Embryonic facial prominence (tissue), 1 donor: ENCODE data around the gene GPR17.

Experiments
- DNase-seq: peaks from one replicate; pipeline ENCODE4 v3.0.0-alpha.2; 2016; ENCODE audit errors: extremely low spot score

The GPR17 gene

DNA sequence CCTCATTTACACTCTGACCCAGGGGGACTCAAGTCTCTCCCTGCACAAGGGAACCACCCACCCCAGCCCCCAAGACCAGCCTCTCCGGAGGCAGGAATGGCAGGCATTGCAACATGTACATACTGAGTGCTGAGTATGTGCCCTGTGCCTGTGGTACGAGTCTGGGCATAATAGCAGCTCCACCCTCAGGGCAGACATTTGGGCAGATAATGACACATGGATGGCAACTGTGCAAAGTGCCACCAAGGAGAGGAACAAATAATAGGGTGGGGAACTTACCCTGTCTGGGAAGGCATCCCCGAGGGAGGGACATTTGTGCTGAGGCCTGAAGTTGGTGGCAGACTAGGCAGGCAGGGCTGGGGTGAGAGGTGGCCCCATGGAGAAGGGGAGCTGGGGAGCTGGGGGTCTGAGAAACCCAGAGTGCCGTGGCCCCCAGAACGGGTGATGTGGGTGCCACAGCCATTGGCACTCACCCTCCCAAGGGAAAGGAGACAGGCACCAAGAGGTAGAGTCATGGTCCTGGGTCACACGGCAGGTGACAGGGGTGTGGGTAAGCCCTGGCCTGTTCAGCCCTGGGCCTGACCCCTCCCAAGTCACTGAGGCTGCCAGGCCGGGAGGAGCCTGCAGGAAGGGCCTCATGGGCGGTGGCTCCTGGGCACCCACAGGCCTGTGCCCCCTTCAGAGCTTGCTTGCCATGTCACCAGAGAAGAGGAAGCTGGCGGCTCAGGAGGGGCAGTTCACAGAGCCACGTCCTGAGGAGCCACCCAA is 15.7 kb upstream of the GPR17 start:
- DNase-seq = no peak

DNA sequence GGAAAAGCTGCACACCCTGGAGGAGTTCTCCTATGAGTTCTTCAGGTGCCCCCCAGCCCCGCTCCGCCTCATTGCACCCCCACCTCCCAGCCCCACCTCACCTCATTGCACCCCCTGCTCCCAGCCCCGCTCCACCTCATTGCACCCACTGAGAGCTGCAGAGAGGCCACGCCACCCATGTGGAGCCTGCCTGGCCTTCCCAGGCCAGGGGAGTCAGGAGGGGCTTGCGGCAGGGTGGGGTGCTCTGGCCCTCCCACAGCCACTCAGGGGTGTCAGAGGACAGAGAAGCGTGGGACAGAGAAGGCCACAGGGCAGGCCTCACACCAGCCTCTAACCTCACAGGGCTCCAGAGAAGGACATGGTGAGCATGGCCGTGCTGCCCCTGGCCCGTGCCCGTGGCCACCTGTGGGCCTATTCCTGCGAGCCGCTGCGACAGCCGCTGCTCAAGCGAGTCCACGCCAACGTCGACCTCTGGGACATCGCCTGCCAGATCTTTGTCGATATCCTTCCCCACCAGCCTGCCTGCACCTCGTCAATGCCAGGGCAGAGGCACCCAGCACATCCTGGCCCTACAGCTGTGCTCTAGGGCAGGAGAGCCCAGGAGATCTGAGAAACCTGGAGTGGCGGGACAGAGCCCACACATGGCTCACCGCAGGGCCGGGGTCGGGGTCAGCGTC is 15.0 kb upstream of the GPR17 start:
- DNase-seq = no peak

DNA sequence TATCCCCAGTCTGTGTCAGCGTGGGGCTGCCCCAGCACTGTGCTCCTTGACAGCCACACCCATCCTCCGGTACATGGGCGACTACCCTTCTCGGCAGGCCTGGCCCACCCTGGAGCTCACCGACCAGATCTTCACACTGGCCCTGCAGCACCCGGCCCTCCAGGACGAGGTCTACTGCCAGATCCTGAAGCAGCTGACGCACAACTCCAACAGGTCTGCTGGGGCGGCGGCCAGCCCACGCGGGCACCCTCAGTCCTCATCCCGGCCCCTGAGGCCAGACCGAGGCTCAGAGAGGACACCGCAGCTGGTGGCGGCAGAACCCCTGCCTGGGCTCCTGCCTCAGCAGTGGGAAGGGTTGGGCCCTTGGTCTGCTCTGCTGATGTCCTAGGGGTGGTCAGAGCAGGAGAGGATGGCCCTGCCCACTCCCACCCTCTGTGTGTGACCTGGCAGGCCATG is 14.4 kb upstream of the GPR17 start:
- DNase-seq = no peak

DNA sequence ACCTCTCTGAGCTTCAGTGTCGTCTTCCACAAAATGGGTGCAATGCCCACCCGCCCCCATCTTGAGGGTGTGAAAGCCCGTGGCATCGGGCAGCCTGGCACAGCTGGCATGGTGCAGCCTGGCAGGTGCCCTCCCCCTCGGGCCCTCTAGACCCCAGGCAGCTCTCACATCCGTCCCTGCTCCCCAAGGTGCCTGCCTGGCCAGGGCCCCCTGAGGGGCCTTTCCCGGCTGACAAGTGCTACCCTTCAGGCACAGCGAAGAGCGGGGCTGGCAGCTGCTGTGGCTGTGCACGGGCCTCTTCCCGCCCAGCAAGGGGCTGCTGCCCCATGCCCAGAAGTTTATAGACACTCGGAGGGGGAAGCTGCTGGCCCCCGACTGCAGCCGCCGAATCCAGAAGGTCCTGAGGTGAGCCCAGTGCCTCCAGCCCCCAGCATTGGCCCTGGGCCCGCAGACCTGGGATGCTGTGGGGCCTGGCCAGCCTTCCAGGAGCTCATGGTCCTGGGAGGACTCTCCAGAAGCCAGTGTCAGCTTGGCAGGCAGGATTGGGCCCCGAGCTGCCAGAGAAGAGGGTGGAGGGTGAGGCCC is 13.9 kb upstream of the GPR17 start:
- DNase-seq = no peak

DNA sequence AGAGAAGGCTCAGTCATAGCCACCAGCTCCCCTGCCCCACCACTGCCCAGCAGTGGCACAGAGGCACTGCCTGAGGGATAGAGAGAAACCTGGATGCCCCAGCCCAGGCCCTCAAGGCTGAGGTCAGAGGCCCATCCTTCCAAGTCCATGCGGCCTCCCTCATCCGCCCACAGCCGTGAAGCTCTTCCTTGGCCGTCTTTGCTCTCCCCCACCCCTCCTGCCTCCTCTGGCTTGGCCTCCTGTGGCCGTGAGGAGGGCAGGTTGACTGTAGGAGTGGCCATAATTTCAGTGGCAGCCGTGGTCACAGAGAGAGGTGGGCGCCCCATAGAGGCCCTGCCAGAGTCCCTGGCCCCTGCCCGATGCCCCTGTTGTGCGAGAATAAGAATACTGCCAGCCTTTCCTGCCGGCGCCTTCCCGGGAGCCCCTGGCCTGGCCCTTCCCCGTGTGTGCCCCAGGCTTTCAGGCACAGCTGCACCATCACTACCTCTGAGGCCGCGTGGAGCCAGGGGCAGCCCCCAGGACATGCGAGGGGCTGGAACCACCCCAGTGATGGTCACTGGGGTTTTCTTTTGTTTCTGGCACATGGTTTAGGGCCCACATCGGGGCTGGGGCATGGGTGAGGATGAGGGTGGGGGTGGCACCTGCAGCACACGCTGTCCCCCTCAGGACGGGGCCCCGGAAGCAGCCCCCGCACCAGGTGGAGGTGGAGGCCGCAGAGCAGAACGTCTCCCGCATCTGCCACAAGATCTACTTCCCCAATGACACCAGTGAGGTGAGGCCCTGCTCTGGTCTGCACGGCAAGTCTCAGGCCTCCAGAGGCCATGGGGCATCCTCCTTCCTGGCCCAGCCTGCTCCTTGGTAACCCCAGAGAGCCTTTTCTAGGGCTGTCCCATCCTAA is 13.1 kb upstream of the GPR17 start:
- no peak for DNase-seq

DNA sequence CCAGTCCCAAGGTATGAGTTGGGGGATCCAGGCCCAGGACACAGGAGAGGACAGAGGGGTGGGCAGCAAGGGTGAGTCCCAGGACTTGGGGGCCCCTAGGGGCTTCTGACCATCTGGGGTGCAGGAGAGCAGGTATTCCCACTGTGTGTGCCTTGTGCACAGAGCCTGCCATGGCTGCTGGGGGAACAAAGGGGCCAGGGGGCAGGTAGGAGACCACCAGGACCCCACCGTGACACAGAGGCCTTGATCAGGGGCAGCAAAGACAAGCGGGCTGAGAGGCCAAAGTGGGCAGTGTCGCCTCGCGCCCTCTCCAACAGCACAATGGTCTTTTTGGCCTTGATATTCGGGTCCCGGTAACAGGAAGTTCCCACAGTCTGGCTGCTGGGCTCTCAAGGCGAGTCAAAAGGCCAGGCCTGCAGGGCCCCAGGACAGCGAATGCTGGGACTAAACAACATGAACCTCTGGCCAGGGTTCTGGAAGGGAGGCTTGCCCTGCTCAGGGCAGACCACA is 12.3 kb upstream of the GPR17 start:
- DNase-seq = no peak

DNA sequence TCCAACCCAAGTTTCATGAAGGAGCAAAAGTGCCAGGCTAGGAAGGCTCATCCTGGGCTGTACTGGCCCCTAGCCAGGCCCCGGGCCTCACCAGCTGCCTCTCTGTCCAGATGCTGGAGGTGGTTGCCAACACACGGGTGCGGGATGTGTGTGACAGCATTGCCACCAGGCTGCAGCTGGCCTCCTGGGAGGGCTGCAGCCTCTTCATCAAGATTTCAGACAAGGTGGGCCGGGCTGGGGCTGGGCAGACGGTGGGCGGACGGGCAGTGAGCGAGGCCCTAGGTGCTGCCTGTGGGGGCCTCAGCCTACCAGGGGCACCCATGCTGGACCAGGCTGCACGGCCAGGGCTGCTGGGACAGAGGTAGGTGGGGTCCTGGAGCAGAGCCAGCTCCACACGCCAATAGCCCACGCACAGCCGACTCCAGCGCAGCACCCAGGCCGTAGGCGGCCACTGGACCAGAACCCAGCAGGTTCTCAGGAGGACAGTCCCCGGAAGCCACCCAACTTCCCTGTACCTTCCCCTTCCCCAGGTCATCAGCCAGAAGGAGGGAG is 11.8 kb upstream of the GPR17 start:
- no peak for DNase-seq

DNA sequence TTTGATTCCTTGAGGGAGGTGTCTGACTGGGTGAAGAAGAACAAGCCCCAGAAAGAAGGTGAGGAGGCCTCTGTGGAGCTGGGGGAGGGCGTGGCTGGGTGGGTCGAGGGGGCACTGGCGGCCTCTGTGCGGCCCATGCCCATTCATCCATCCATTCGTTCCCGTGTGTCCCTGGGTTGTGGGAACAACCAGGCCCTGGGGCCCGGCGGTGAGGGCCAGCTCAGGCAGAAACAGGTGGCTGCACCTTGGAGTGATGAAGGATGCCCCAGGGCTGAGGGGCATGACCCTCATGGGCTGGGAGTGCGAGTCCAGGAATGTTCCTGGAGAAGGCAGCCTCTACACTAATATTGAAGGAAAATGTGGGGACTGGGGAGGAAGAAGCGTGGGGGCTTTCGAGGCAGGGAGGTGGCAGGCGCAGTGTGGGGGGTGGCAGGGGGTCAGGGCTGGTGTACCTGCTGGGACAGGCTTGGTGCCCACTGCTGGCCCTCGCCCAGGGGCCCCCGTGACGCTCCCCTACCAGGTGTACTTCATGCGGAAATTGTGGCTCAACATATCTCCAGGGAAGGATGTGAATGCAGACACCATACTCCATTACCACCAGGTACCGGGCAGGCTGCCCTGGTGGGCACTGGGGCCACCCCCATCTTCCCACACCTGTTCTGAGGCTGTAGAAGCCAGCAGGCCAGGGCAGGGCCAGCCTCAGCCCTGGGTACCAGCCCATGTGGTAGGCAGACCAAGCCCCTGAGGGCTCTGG is 11.2 kb upstream of the GPR17 start:
- no peak for DNase-seq

DNA sequence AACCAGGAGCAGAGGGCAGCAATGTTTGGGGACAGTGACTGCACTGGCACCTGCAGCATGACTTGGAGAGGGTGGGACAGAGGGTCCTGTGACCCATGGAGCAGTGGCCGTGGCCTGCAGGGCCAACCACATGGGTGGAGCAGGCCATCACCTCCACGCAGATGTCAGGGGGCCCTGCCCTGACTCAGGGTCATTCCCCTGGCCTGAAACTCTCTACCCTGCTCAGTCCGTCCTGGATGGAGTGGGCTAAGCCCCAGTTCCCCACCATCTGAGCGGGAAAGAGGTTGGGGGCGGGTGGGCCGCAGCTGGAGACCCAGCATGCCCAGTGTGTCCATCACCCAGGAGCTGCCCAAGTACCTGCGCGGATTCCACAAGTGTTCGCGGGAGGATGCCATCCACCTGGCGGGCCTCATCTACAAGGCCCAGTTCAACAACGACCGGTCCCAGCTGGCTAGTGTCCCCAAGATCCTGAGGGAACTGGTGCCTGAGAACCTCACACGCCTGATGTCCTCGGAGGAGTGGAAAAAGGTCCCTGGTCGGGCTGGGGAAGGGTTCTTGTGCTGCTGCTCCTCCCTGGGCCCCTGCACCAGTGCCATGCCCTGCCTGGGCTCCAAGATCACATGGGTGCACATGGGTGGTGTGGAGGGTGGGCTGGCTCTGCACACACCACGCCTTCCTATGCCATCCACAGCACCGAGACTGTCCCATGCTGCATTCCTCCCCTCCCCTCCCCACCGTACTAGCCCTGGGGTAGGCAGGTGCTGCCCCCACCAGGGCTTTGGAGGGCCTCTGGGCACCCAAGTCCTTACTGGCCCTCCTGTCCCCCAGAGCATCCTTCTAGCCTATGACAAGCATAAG is 10.3 kb upstream of the GPR17 start:
- DNase-seq = no peak

DNA sequence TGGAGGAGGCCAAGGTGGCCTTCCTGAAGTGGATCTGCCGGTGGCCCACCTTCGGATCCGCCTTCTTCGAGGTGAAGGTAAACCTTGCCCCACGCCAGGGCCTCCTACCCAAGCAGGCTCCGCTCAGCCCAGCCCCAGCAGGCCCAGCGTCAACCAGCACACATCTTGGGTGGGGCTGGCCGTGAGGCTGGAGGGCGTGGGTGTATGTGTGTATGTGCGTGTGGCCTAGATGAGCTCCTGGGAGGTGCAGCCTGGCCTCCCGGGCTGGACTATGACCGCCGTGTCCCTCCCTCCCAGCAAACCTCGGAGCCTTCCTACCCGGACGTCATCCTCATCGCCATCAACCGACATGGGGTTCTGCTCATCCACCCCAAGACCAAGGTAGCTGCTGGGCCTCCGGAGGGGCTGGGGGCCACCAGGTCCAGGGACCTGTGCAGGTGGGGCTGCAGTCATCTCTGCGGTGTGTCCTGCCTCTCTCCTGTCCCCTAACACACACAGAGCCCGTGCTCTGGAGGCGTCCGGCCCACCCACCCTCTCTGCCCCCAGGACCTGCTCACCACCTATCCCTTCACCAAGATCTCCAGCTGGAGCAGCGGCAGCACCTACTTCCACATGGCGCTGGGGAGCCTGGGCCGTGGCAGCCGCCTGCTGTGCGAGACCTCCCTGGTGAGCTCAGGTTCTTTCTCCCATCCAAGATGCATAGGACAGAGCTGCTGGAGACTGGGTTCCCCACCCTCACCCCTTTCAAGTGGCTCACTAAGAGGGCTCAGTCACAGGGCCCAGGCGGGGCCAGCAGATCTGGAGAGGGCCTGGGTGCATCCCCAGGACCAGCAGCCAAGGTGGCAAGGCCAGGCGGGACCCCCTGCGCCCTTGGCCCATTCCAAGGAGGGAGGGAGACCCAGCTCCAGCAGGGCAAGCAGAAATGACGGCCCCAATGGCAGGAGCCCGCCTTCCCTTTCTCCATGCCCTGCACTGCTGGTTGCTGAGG is 9.4 kb upstream of the GPR17 start:
- no peak for DNase-seq

DNA sequence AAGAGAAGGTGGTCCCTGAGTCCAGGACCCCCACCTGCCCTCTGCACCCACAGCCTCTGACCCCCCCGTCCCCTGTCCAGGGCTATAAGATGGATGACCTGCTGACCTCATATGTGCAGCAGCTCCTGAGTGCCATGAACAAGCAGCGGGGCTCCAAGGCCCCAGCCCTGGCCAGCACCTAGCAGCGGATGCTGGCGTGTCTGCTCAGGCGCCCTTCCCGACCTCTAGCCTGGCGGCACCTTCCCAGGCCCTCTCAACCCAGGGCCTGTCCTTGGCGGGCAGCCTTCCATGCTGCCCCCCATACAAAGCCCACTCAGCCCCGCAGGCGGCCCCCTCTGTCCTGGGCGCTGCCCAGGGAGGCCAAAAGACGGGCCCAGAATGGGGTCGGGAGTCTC is 8.7 kb upstream of the GPR17 start:
- DNase-seq = no peak

DNA sequence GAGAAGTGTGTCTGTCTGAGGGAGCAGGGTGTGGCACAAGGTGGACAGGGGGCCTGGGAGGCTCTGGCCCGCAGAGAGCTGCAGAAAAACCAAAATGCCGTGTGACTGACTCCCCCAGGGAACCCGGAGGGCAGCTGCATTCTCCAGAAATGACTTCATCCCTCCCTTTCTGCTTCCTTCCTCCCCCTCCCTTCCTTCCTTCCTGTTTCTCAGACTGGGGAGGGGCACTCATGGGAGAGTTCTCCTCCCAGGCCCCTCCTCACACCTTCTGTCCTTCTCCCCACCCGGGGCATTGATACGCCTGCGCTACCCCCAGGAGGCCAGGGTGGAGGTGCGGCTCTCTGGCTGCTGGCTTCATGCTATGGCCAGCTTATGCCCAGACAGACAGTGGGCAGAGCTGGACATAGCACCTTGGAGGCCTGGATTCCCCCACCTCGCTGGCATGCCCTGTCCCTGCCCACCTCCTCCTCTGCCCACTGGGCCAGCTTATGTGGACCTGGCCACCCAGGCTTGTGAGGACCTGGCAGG is 8.2 kb upstream of the GPR17 start:
- DNase-seq = peak; percentile 18

DNA sequence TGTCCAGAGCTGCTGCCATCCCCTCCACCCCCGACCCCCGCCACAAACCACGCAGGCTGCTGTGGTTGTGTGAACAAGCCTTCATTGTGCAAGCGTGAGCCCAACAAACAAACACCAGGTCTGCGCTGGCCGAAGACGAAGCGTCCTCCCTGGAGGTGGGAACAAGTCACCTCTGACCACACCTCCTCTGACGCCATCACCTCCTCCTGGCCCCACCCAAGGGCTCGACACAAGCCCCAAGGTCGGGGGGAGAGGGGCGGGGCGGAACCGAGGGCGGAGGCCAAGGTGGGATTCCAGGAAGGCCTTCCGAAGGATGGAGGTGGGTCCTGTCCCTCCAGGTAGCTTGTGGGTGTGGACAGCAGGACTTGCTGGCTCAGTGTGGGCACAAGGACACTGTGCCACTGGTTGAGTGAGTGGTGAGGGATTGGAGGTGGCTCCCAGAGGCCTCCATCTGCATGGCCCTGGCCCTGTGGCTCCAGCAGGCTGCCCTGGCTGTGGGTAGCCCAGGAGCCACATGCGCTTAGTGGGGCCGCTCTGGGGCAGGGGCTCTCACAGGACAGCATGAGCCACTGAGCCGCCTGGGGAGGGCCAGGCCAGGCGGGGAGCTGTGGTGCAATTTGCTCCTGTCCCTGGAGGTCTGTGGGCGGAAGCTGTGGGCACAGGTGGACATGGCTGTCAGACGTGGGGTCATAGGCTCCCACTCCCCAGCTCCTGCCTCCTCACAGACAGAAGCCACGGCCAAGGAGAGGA is 7.4 kb upstream of the GPR17 start:
- DNase-seq = no peak

DNA sequence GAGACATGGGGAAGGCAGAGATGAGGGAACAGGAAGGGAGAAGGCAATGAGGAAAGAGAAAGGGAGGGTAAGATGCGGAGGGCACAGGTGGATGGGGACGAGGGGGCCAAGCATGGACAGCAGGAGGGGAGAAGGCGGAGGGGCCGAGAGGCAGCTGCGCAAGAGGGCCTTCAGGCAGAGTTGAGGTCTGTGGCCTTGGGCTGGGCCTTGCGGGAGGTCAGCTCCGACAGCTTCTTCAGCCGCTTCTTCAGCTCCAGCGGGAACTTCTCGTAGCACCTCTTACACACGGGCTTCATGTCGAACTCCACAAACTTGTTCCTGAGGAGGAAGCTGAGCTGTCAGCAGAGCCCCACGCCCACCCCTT is 6.9 kb upstream of the GPR17 start:
- DNase-seq = no peak

DNA sequence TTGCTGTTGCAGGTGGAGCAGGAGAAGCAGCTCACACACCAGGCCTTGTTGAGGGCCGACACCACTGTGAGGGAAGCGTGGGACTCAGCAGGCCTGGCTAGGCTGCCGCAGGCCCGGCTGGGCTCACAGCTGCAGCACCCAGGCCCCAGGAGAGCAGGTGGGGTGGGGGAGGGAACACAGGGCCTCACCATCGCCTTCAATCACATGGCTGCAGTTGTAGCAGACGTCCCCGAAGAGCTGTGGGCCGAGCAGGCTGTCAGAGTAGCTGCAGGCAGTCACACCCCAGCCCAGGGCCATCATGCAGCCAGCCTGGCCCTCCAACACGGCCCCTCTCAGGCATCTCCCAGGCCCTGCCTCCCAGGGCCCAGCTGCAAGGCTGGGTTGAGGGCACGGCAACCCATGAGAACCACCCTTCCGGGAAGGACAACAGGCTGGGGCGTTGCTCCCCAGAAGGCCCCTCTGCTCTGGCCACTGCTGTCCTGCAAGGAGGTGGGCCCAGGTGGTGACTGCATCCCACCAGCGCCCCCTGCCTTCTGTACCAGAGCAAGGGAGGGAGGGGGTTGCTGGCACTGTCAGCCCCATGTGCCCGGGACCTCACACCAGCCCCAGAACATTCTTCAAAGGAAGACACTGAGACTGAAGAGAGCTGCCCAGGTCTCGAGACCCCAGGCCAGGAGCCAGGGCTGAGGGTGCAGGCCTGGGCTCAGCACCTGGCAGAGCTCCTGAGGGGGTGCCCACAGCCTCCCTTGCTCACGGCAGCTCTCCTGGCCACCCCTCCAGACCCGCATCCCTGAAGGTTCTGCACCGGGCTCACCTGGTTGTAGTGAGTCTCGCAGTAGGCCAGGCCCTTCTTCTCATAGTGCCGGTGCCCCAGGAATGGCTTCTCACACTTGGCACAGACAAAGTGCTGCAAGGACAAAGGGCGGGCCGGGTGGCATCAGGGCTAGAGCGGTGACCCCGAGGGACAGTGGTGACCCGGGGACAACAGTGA is 5.6 kb upstream of the GPR17 start:
- DNase-seq = no peak

DNA sequence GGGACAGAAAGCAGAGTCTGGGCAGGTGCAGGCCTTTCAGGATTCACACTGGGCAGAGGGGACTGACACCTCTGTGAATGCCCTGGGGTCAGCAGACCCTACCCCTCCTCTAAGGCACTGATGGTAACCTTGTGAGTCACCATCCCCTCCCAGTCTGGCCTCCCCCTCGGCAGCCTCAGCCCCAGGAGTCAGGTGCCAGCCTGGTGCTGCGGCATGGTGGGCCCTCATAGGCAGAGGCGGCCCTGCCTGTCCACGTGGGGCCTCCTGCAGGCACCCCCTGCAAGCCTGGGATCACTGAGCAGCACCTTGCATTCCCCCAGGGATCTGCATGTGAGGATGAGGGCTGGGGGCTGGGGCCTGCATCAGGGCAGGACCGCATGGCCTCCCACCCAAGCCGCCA is 4.8 kb upstream of the GPR17 start:
- no peak for DNase-seq
